ENCODE measurements around the gene TRMT112.
A peak's percentile ranks its signal among the peaks of the same experiment; 100 is the strongest.

The TRMT112 gene

DNA sequence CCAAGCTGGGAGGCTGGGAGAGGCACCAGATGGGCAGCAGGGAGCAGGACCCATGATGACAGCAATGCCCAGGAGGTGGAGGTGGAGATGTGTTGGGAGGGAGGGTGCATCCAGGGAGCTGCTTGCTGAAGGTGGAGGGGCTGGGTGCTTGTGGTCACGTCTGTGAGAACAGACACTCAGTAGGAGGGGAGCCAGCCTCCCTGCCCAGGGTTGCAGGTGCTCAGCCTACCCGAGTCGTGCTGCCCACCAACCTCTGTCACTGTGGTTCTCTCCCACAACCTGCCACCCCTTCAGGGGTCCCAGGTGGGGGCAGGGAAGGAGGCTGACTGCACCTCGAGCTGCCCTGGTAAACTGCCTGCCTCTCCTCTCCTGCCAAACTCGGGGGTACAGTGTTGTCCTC lies 6.0 kb upstream of the TRMT112 start:
- Histone ChIP-seq H3K9me3 (ENCODE audit: control extremely low read depth in 1 of 5, control insufficient read depth in 4 of 5, insufficient read depth in 2 of 5, low read depth in 1 of 5, low read length in 4 of 5) (no peaks in the 10 kb centered on the region), H3K36me3 (ENCODE audit: control insufficient read depth in 4 of 4, insufficient read depth in 4 of 4, low read length in 3 of 4) (peaks cover 5 to 22% (median 16%) of the 10 kb centered on the region in 4 experiments), H3K4me3 (ENCODE audit: control insufficient read depth in 1 of 7, extremely low read depth in 1 of 7, insufficient read depth in 4 of 7, low read depth in 2 of 7, low read length in 6 of 7) (no peak overlapping the region), H3K4me1 (ENCODE audit: control extremely low read depth in 1 of 4, control insufficient read depth in 4 of 4, insufficient read depth in 4 of 4, low read length in 3 of 4) (peaks cover 0 to 22% (median 12%) of the 10 kb centered on the region in 4 experiments), H3K27ac (ENCODE audit: insufficient read depth in 1 of 2, low read depth in 1 of 2, low read length in 2 of 2, poor library complexity in 1 of 2, severe bottlenecking in 2 of 2) (no peak overlapping the region), H3K27me3 (replicated peaks in 2 of 5; ENCODE audit: control insufficient read depth in 4 of 5, insufficient read depth in 5 of 5, low read length in 4 of 5) (no peaks in the 10 kb centered on the region)
- no peak for DNase-seq
- ChIA-PET POLR2A (no interaction called here), CTCF (interaction anchor here (1.0 to 4.8 kb wide), 6 partner anchors 9 to 326 kb away, joined by 3 to 23 read pairs (median 4); no protein-coding TSS in a partner anchor)
- WGBS (ENCODE audit: insufficient coverage), result 72% methylated on average over 3 of the region's 5 CpGs

- Histone ChIP-seq H3K27me3 (replicated peaks in 2 of 5; ENCODE audit: control insufficient read depth in 4 of 5, insufficient read depth in 5 of 5, low read length in 4 of 5) (no peaks in the 10 kb centered on the region), H3K4me1 (ENCODE audit: control extremely low read depth in 1 of 4, control insufficient read depth in 4 of 4, insufficient read depth in 4 of 4, low read length in 3 of 4) (peaks cover 0 to 22% (median 13%) of the 10 kb centered on the region in 4 experiments), H3K4me3 (ENCODE audit: control insufficient read depth in 1 of 7, extremely low read depth in 1 of 7, insufficient read depth in 4 of 7, low read depth in 2 of 7, low read length in 6 of 7) (no peak overlapping the region), H3K36me3 (ENCODE audit: control insufficient read depth in 4 of 4, insufficient read depth in 4 of 4, low read length in 3 of 4) (peaks cover 5 to 22% (median 16%) of the 10 kb centered on the region in 4 experiments), H3K27ac (ENCODE audit: insufficient read depth in 1 of 2, low read depth in 1 of 2, low read length in 2 of 2, poor library complexity in 1 of 2, severe bottlenecking in 2 of 2) (no peak overlapping the region), H3K9me3 (ENCODE audit: control extremely low read depth in 1 of 5, control insufficient read depth in 4 of 5, insufficient read depth in 2 of 5, low read depth in 1 of 5, low read length in 4 of 5) (no peaks in the 10 kb centered on the region)
- 100% methylated on average over 4 of the region's 7 CpGs for WGBS (ENCODE audit: insufficient coverage)
- ChIA-PET POLR2A (no interaction called here), CTCF (interaction anchor here (1.0 to 4.8 kb wide), 4 partner anchors 9 to 326 kb away, joined by 3 to 23 read pairs (median 12); no protein-coding TSS in a partner anchor)
- no peak for DNase-seq
Measured at GRCh38 chr11:64322925-64323260, 5.5 kb upstream of the TRMT112 start.

GRCh38 chr11:64321533-64321932 lies 4.2 kb upstream of the TRMT112 start:
- Histone ChIP-seq H3K4me3 (ENCODE audit: control insufficient read depth in 1 of 7, extremely low read depth in 1 of 7, insufficient read depth in 4 of 7, low read depth in 2 of 7, low read length in 6 of 7) (no peak overlapping the region), H3K4me1 (ENCODE audit: control extremely low read depth in 1 of 4, control insufficient read depth in 4 of 4, insufficient read depth in 4 of 4, low read length in 3 of 4) (peaks cover 0 to 29% (median 22%) of the 10 kb centered on the region in 4 experiments), H3K9me3 (ENCODE audit: control extremely low read depth in 1 of 5, control insufficient read depth in 4 of 5, insufficient read depth in 2 of 5, low read depth in 1 of 5, low read length in 4 of 5) (no peaks in the 10 kb centered on the region), H3K36me3 (ENCODE audit: control insufficient read depth in 4 of 4, insufficient read depth in 4 of 4, low read length in 3 of 4) (peaks cover 5 to 22% (median 16%) of the 10 kb centered on the region in 4 experiments), H3K27me3 (replicated peaks in 2 of 5; ENCODE audit: control insufficient read depth in 4 of 5, insufficient read depth in 5 of 5, low read length in 4 of 5) (no peaks in the 10 kb centered on the region), H3K27ac (ENCODE audit: insufficient read depth in 1 of 2, low read depth in 1 of 2, low read length in 2 of 2, poor library complexity in 1 of 2, severe bottlenecking in 2 of 2) (no peak overlapping the region)
- CTCF ChIA-PET, result no interaction called here
- no peak for DNase-seq
- POLR2A ChIA-PET, result no interaction called here
- 100% methylated on average over 4 of the region's 5 CpGs for WGBS (ENCODE audit: insufficient coverage)

GRCh38 chr11:64321026-64321425 lies 3.7 kb upstream of the TRMT112 start:
- peaks cover 5 to 24% (median 16%) of the 10 kb centered on the region in 4 experiments for H3K36me3 ChIP-seq (ENCODE audit: control insufficient read depth in 4 of 4, insufficient read depth in 4 of 4, low read length in 3 of 4)
- no peak overlapping the region for H3K4me3 ChIP-seq (ENCODE audit: control insufficient read depth in 1 of 7, extremely low read depth in 1 of 7, insufficient read depth in 4 of 7, low read depth in 2 of 7, low read length in 6 of 7)
- whole genome bisulfite sequencing (ENCODE audit: insufficient coverage), result 95% methylated on average over 5 of the region's 5 CpGs
- no peak for DNase-seq
- ChIA-PET POLR2A (no interaction called here), CTCF (interaction anchor here (8.7 kb wide), 1 partner anchor 11 kb away, joined by 133 read pairs; no protein-coding TSS in a partner anchor)
- H3K4me1 ChIP-seq (ENCODE audit: control extremely low read depth in 1 of 4, control insufficient read depth in 4 of 4, insufficient read depth in 4 of 4, low read length in 3 of 4), result peaks cover 0 to 34% (median 26%) of the 10 kb centered on the region in 4 experiments
- no peaks in the 10 kb centered on the region for H3K27me3 ChIP-seq (replicated peaks in 2 of 5; ENCODE audit: control insufficient read depth in 4 of 5, insufficient read depth in 5 of 5, low read length in 4 of 5)
- H3K9me3 ChIP-seq (ENCODE audit: control extremely low read depth in 1 of 5, control insufficient read depth in 4 of 5, insufficient read depth in 2 of 5, low read depth in 1 of 5, low read length in 4 of 5), result no peaks in the 10 kb centered on the region
- H3K27ac ChIP-seq (ENCODE audit: insufficient read depth in 1 of 2, low read depth in 1 of 2, low read length in 2 of 2, poor library complexity in 1 of 2, severe bottlenecking in 2 of 2), result no peak overlapping the region

DNA sequence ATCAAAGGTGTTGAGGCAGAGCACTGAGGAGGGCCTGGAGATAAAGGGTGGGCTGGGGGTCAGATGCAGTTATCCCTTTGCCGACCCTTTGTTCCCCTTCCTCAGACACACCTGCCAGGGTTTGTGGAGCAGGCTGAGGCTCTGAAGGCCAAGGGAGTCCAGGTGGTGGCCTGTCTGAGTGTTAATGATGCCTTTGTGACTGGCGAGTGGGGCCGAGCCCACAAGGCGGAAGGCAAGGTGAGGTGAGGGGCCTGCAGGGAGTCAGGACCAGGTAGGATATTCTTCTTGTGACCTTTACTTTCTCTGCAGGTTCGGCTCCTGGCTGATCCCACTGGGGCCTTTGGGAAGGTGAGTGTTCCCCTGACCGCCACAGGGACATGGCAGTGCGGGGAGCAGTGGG lies 3.2 kb upstream of the TRMT112 start:
- Histone ChIP-seq H3K4me1 (ENCODE audit: control extremely low read depth in 1 of 4, control insufficient read depth in 4 of 4, insufficient read depth in 4 of 4, low read length in 3 of 4) (peaks cover 0 to 39% (median 27%) of the 10 kb centered on the region in 4 experiments), H3K9me3 (ENCODE audit: control extremely low read depth in 1 of 5, control insufficient read depth in 4 of 5, insufficient read depth in 2 of 5, low read depth in 1 of 5, low read length in 4 of 5) (no peaks in the 10 kb centered on the region), H3K36me3 (ENCODE audit: control insufficient read depth in 4 of 4, insufficient read depth in 4 of 4, low read length in 3 of 4) (peaks cover 5 to 29% (median 18%) of the 10 kb centered on the region in 4 experiments), H3K27ac (ENCODE audit: insufficient read depth in 1 of 2, low read depth in 1 of 2, low read length in 2 of 2, poor library complexity in 1 of 2, severe bottlenecking in 2 of 2) (no peak overlapping the region), H3K27me3 (replicated peaks in 2 of 5; ENCODE audit: control insufficient read depth in 4 of 5, insufficient read depth in 5 of 5, low read length in 4 of 5) (no peaks in the 10 kb centered on the region), H3K4me3 (ENCODE audit: control insufficient read depth in 1 of 7, extremely low read depth in 1 of 7, insufficient read depth in 4 of 7, low read depth in 2 of 7, low read length in 6 of 7) (no peak overlapping the region)
- WGBS (ENCODE audit: insufficient coverage), result 98% methylated on average over 7 of the region's 7 CpGs
- ChIA-PET CTCF (interaction anchor here (8.7 kb wide), 1 partner anchor 12 kb away, joined by 133 read pairs; no protein-coding TSS in a partner anchor), POLR2A (no interaction called here)
- DNase-seq, result no peak

GRCh38 chr11:64318766-64319761 lies 1.7 kb upstream of the TRMT112 start:
- POLR2A ChIA-PET, result interaction anchor here (1.7 to 2.3 kb wide), 2 partner anchors 11 to 13 kb away, joined by 5 to 18 read pairs; no protein-coding TSS in a partner anchor
- Histone ChIP-seq H3K36me3 (ENCODE audit: control insufficient read depth in 4 of 4, insufficient read depth in 4 of 4, low read length in 3 of 4) (peaks cover 17 to 44% (median 30%) of the 10 kb centered on the region in 4 experiments), H3K4me3 (ENCODE audit: control insufficient read depth in 1 of 7, extremely low read depth in 1 of 7, insufficient read depth in 4 of 7, low read depth in 2 of 7, low read length in 6 of 7) (peak overlapping the region; percentile 64 to 91 (median 86)), H3K4me1 (ENCODE audit: control extremely low read depth in 1 of 4, control insufficient read depth in 4 of 4, insufficient read depth in 4 of 4, low read length in 3 of 4) (peaks cover 0 to 39% (median 27%) of the 10 kb centered on the region in 4 experiments), H3K9me3 (ENCODE audit: control extremely low read depth in 1 of 5, control insufficient read depth in 4 of 5, insufficient read depth in 2 of 5, low read depth in 1 of 5, low read length in 4 of 5) (no peaks in the 10 kb centered on the region), H3K27me3 (replicated peaks in 2 of 5; ENCODE audit: control insufficient read depth in 4 of 5, insufficient read depth in 5 of 5, low read length in 4 of 5) (no peaks in the 10 kb centered on the region), H3K27ac (ENCODE audit: insufficient read depth in 1 of 2, low read depth in 1 of 2, low read length in 2 of 2, poor library complexity in 1 of 2, severe bottlenecking in 2 of 2) (peak overlapping the region in 1 of 2 experiments; percentile 95)
- WGBS (ENCODE audit: insufficient coverage), result 40% methylated on average over 7 of the region's 19 CpGs
- no peak for DNase-seq
- CTCF ChIA-PET, result interaction anchor here (3.8 to 8.7 kb wide), 2 partner anchors 13 to 36 kb away, joined by 52 to 133 read pairs; no protein-coding TSS in a partner anchor
